Nephron (organoid): ENCODE data around the gene ADM.
A peak's percentile ranks its signal among the peaks of the same experiment; 100 is the strongest.

Source experiments
- H3K27ac Mint-ChIP-seq, 3 experiments: 2 replicates each; pipeline ENCODE4 v1.8.0; 2020; ENCODE audit warnings: mixed read lengths in 3 of 3, mild to moderate bottlenecking in 2 of 3, moderate library complexity in 1 of 3
- H3K27me3 Mint-ChIP-seq: 2 replicates; pipeline ENCODE4 v1.8.0; 2021; ENCODE audit warnings: low read depth, mild to moderate bottlenecking, moderate library complexity, mixed read lengths
- H3K36me3 Mint-ChIP-seq: 2 replicates; pipeline ENCODE4 v1.8.0; 2020; ENCODE audit warnings: low read depth, mixed read lengths
- H3K4me1 Mint-ChIP-seq: 2 replicates; pipeline ENCODE4 v1.8.0; 2020; ENCODE audit warnings: mixed read lengths
- H3K4me3 Mint-ChIP-seq, 3 experiments: 2 replicates each; pipeline ENCODE4 v1.8.0; 2020; ENCODE audit warnings: mild to moderate bottlenecking in 3 of 3, mixed read lengths in 3 of 3, moderate library complexity in 2 of 3
- H3K9me3 Mint-ChIP-seq: 2 replicates; pipeline ENCODE4 v1.8.0; 2020; ENCODE audit warnings: mixed read lengths
- TF ChIP-seq, protein P1 (sequence below), 3 experiments: fragments of 200-600 bp; sonication (generic); IDR thresholded peaks; one replicate each; pipeline ENCODE4 v1.5.0; 2021; ENCODE audit warnings: antibody characterized with exemption in 3 of 3; ENCODE audit not compliant: unreplicated experiment in 3 of 3

Gene ADM

DNA sequence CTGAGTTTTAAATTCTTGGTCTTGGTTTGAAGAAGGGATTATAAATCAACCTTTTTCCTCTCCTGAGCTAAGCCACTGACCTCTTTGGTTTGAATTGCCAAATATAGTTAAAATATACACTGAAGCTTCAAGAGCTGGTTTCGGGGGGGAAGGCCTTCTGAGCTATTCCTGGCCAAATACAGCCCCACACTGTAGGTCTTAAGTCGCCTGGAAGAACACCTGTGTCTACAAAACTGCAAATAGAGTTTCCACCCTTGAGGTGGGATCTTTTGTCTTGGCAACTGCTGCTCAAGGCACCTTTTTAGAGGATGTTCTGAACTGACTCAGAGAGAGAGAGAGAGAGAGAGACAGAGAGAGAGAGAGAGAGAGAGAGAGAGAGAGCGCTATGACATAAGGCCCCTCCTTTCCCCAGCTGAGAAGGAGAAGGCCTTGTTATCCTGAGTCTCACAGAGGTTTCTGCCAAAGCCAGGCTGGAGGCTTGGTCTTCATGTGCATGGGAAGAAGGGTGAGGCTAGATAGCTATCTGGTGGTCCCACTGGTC, 5.5 kb downstream of the ADM start:
- H3K4me3 Mint-ChIP-seq = peak overlapping the region in 1 of 3 experiments; percentile 13
- H3K27ac Mint-ChIP-seq = peak overlapping the region in 2 of 3 experiments; percentile 29 to 37

DNA sequence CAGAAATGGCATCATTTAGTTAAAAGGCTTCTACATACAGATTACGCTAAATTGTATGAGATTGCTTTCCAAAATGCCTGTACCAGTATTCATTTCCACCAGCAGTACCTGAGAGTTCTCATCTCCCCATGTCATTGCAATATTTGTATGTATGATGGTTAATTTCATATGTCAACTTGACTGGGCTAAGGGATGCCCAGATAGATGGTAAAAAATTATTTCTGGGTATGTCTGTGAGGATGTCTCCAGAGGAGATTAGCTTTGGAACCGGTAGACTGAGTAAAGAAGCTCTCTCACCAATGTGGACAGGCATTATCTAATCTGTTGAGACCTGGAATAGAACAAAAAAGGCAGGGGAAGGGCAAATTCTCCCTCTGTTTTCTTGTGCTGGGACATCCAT, 6.9 kb downstream of the ADM start:
- Mint-ChIP-seq H3K9me3 (no peaks in the 10 kb centered on the region), H3K27me3 (peaks cover 29% of the 10 kb centered on the region), H3K4me1 (peaks cover 30% of the 10 kb centered on the region), H3K27ac (no peak overlapping the region), H3K36me3 (no peaks in the 10 kb centered on the region), H3K4me3 (no peak overlapping the region)
- TF ChIP-seq, protein P1, sequence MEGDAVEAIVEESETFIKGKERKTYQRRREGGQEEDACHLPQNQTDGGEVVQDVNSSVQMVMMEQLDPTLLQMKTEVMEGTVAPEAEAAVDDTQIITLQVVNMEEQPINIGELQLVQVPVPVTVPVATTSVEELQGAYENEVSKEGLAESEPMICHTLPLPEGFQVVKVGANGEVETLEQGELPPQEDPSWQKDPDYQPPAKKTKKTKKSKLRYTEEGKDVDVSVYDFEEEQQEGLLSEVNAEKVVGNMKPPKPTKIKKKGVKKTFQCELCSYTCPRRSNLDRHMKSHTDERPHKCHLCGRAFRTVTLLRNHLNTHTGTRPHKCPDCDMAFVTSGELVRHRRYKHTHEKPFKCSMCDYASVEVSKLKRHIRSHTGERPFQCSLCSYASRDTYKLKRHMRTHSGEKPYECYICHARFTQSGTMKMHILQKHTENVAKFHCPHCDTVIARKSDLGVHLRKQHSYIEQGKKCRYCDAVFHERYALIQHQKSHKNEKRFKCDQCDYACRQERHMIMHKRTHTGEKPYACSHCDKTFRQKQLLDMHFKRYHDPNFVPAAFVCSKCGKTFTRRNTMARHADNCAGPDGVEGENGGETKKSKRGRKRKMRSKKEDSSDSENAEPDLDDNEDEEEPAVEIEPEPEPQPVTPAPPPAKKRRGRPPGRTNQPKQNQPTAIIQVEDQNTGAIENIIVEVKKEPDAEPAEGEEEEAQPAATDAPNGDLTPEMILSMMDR (IDR thresholded peaks at IDR 0.05; ENCODE audit: unreplicated experiment in 3 of 3) = no peak

More for the DNA sequence above, 5.5 kb downstream of the ADM start:
- Mint-ChIP-seq H3K9me3 (no peaks in the 10 kb centered on the region), H3K36me3 (no peaks in the 10 kb centered on the region), H3K4me1 (peaks cover 35% of the 10 kb centered on the region), H3K27me3 (peaks cover 43% of the 10 kb centered on the region)
- TF ChIP-seq, protein P1 (IDR thresholded peaks at IDR 0.05; ENCODE audit: unreplicated experiment in 3 of 3) = no peak

DNA sequence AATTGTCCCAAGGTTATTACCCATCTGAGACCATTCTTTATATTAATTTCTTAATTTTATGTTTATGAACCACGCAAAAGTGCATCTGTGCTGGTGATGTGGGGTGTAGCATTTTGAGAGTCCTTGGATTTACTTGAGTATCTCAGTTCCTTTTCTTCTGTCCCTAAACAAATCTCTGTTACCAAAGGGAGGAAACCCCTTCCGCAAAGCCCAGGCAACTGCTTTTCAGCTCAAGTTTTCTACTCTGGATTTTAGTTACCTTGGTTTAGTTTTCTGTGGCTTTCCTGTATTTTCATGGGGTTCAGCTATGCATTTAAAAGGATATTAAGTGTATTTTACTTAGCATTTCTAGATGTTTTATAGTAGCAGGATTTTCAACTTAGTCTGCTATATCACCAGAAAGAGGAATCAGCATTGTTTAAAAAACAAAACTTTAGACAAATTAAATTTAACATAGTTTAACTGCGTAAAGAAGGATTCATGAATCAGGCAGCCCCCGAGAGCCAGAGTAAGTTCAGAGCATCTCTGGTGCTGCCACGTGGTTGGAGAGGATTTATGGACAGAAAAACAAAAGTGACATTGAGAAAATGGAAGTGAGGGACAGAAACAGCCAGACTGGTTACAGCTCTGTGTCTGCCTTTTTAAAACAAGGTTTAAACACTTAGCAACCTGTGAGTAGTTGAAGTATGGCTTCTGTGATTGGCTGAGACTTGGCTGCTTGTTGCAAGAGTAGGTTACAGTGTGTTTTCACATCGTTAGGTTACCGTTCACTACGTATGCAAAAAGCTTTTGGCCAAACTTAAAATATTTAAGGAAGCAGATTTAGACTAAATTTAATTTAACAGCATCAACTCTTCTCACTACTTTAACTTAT, 9.6 kb downstream of the ADM start:
- H3K9me3 Mint-ChIP-seq = no peaks in the 10 kb centered on the region

DNA sequence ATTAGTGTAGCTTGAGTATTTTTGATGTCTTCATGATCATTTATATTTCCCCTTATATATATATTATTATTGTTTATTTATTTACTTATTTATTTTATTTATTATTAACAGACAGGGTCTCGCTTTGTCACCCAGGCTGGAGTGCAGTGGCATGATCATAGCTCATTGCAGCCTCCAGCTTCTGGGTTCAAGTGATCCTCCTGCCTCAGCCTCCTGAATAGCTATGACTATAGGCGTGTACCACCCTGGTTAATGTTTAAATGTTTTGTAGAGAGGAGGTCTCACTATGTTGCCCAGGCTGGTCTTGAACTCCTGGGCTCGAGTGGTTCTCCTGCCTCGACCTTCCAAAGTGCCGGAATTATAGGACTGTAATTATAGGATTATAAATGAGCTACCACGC, 10.2 kb downstream of the ADM start:
- TF ChIP-seq, protein P1 (IDR thresholded peaks at IDR 0.05; ENCODE audit: unreplicated experiment in 3 of 3) = no peak
- Mint-ChIP-seq H3K9me3 (no peaks in the 10 kb centered on the region), H3K27ac (no peak overlapping the region), H3K4me3 (no peak overlapping the region), H3K4me1 (peaks cover 31% of the 10 kb centered on the region), H3K36me3 (no peaks in the 10 kb centered on the region), H3K27me3 (peaks cover 4% of the 10 kb centered on the region)

More for the DNA sequence above, 9.6 kb downstream of the ADM start:
- H3K27me3 Mint-ChIP-seq = peaks cover 4% of the 10 kb centered on the region
- H3K27ac Mint-ChIP-seq = no peak overlapping the region
- peaks cover 30% of the 10 kb centered on the region for H3K4me1 Mint-ChIP-seq
- TF ChIP-seq, protein P1 (IDR thresholded peaks at IDR 0.05; ENCODE audit: unreplicated experiment in 3 of 3) = no peak
- no peaks in the 10 kb centered on the region for H3K36me3 Mint-ChIP-seq
- H3K4me3 Mint-ChIP-seq = no peak overlapping the region

DNA sequence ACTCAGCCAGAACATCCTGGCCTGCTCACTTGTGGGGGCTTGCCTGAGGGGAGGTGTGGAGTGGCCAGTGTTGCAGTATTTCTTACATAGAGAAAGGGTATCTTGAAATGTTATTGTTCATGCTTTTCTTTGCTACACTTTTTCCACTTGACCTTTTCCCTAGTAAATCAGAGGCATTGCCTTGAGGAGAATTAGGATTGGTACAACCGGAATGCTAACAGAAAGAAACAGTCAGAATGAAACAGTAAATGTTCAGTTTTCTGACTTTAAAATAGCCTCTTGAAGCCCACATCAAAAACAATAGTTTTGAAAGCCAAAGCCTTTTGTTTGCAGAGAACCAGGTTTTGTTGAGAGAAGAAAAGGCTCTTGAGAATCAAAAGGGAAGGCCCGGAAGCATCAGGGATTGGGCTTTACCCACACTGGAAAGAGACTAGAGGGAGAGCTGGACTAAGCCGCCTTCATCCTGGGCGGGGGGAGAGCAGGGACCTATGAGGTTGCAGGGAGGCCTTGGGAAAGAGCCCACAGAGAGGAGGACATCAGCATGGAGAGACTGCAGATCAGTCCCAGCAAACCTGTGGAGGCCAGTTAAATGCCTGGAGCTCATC, 12.4 kb downstream of the ADM start:
- TF ChIP-seq, protein P1 (IDR thresholded peaks at IDR 0.05; ENCODE audit: unreplicated experiment in 3 of 3) = no peak
- Mint-ChIP-seq H3K9me3 (no peaks in the 10 kb centered on the region), H3K27me3 (no peaks in the 10 kb centered on the region), H3K36me3 (no peaks in the 10 kb centered on the region), H3K27ac (peak overlapping the region; percentile 79 to 85 (median 79)), H3K4me3 (no peak overlapping the region), H3K4me1 (peaks cover 39% of the 10 kb centered on the region)
